HepG2 (cell line): ENCODE data around the gene SLU7.

Source experiments
- ARNTL ChIP-seq: sonication (generic); formaldehyde crosslinking; IDR thresholded peaks from 2 replicates; pipeline ENCODE4 v1.4.0; 2020; ENCODE audit warnings: mild to moderate bottlenecking, missing genetic modification reagents
- CTCF ChIP-seq: sonication (generic); formaldehyde crosslinking; IDR thresholded peaks from 2 replicates; pipeline ENCODE4 v1.5.0; 2020; ENCODE audit warnings: mild to moderate bottlenecking, missing genetic modification reagents, moderate library complexity
- KAT2B ChIP-seq: fragments of 150-350 bp; IDR thresholded peaks from 2 replicates; pipeline ENCODE4 v1.6.1; 2014; ENCODE audit warnings: low read depth, low read length, borderline replicate concordance
- ZBTB21 ChIP-seq: sonication (generic); formaldehyde crosslinking; IDR thresholded peaks from 2 replicates; pipeline ENCODE4 v1.4.0; 2020; ENCODE audit warnings: missing genetic modification reagents
- ZHX1 ChIP-seq: sonication (generic); formaldehyde crosslinking; IDR thresholded peaks from 2 replicates; pipeline ENCODE4 v1.8.1; 2022; ENCODE audit warnings: low read depth, mild to moderate bottlenecking, missing genetic modification reagents

GRCh38 chr5:160451281-160451680 is 32.4 kb upstream of the SLU7 start:
- TF ChIP-seq ZHX1 (CRISPR knock-in tag) (no peak), KAT2B (no peak), ARNTL (CRISPR knock-in tag) (no peak), CTCF (CRISPR knock-in tag) (no peak), ZBTB21 (CRISPR knock-in tag) (no peak)
